ENCODE data around the gene ARIH1. TPM values are rescaled to one million over a fixed set of nuclear protein-coding genes. Genes with fewer than 3 reads are reported as not detected.

ARIH1 gene
- total and polyA plus RNA-seq, 2 of the 8 experiments (the other 6 are each of a cell fraction or from before 2014, with no cell fraction given) = 32.7 to 179 TPM

GRCh38 chr15:72497402-72497801, 23.3 kb downstream of the ARIH1 start:
- no peaks in the 10 kb centered on the region for H3K23me2 ChIP-seq (ENCODE audit: low read depth, low read length)
- no peaks in the 10 kb centered on the region; a peak in 1 of 8 replicates for H3K36me3 ChIP-seq (ENCODE audit: control insufficient read depth in 2 of 4, insufficient read depth in 4 of 4, low read length in 3 of 4)
- H4K5ac ChIP-seq (ENCODE audit: insufficient read length, low read depth, low read length) = no peak overlapping the region
- peaks cover 15 to 16% of the 10 kb centered on the region in 2 experiments for H4K20me1 ChIP-seq (replicated peaks in 1 of 2; ENCODE audit: control insufficient read depth in 1 of 2, insufficient read depth in 2 of 2, low read length in 2 of 2)
- WGBS, 2 experiments (ENCODE audit: extremely low coverage in 1 of 2, insufficient coverage in 1 of 2, insufficient read length in 1 of 2, insufficient replicate concordance in 2 of 2, low coverage in 1 of 2, low lambda C conversion rate in 2 of 2, missing lambda C conversion rate in 1 of 2) = 86% methylated on average over 1 of the region's 1 CpG; no CpG with 5 or more reads in 1 of the 2 experiments
- no peaks in the 10 kb centered on the region for H3K27me3 ChIP-seq (replicated peaks in 1 of 4; ENCODE audit: control insufficient read depth in 3 of 4, extremely low read depth in 1 of 4, insufficient read depth in 3 of 4, low read length in 3 of 4)
- H2BK12ac ChIP-seq (ENCODE audit: low read depth, low read length) = no peak overlapping the region
- H3K23ac ChIP-seq (ENCODE audit: insufficient read length) = no peak overlapping the region
- H3K56ac ChIP-seq (replicated peaks; ENCODE audit: insufficient read length, low read depth, low read length) = no peak overlapping the region
- H3K4me2 ChIP-seq (ENCODE audit: insufficient read depth in 1 of 2, low read depth in 2 of 2, low read length in 2 of 2) = no peak overlapping the region
- no peak overlapping the region for H2BK20ac ChIP-seq (ENCODE audit: low read length)
- H3K14ac ChIP-seq (ENCODE audit: insufficient read length) = no peak overlapping the region
- no peak overlapping the region for H3K27ac ChIP-seq (ENCODE audit: low read depth, low read length)
- no peak overlapping the region for H2AK5ac ChIP-seq (ENCODE audit: low read depth, low read length)
- no peak overlapping the region for H2BK15ac ChIP-seq (ENCODE audit: low read length)
- no peak overlapping the region for H3K9ac ChIP-seq (replicated peaks in 1 of 4; ENCODE audit: extremely low read depth in 1 of 4, low read depth in 3 of 4, low read length in 3 of 4)
- H3K4ac ChIP-seq (replicated peaks; ENCODE audit: insufficient read length, low read depth, low read length) = no peak overlapping the region
- DNase-seq (ENCODE audit: low read depth in 1 of 2, low spot score in 2 of 2) (no peak), FAIRE-seq (peak; percentile 57)
- no peak overlapping the region for H4K91ac ChIP-seq (replicated peaks; ENCODE audit: insufficient read length, low read length)
- no peak overlapping the region for H2BK120ac ChIP-seq (replicated peaks; ENCODE audit: low read depth, low read length)
- H3K79me1 ChIP-seq (ENCODE audit: low read depth, low read length) = peaks cover 8% of the 10 kb centered on the region
- no peak overlapping the region for H3K4me3 ChIP-seq (ENCODE audit: extremely low read depth in 1 of 4, insufficient read depth in 2 of 4, low read depth in 3 of 4, low read length in 4 of 4)
- H2AFZ ChIP-seq (ENCODE audit: low read length) = no peak overlapping the region
- H2BK5ac ChIP-seq (ENCODE audit: low read depth, low read length) = no peak overlapping the region
- H3K79me2 ChIP-seq (ENCODE audit: control insufficient read depth in 1 of 2, insufficient read depth in 2 of 2, low read length in 2 of 2) = peaks cover 14 to 96% of the 10 kb centered on the region in 2 experiments; a peak in 3 of 4 replicates
- H3K18ac ChIP-seq (ENCODE audit: extremely low read depth, low read length) = no peak overlapping the region
- CTCF ChIA-PET (ENCODE audit: partially characterized antibody) = no interaction called here
- H3K9me3 ChIP-seq (ENCODE audit: insufficient read depth in 2 of 2, low read depth in 1 of 2, low read length in 1 of 2) = no peaks in the 10 kb centered on the region
- peaks cover 0 to 2% (median 0%) of the 10 kb centered on the region in 4 experiments; a peak in 1 of 7 replicates for H3K4me1 ChIP-seq (replicated peaks in 1 of 4; ENCODE audit: control insufficient read depth in 3 of 4, insufficient read depth in 4 of 4, low read length in 3 of 4)
- H4K8ac ChIP-seq (ENCODE audit: extremely low read depth, insufficient read depth, low read length) = no peak overlapping the region
- POLR2A ChIA-PET (ENCODE audit: partially characterized antibody) = interaction anchor here (2.1 kb wide), 1 partner anchor 24 kb away, joined by 5 read pairs; the partner anchor contains the start of gene ARIH1
- TF ChIP-seq TAF7 (optimal IDR thresholded peaks at IDR 0.05; ENCODE audit: borderline replicate concordance, low read depth, low read length) (no peak), TCF12 (IDR thresholded peaks at IDR 0.05; ENCODE audit: low read depth, low read length) (no peak), TAF1 (IDR thresholded peaks at IDR 0.05; ENCODE audit: low read depth, low read length) (no peak), SRF (IDR thresholded peaks at IDR 0.05; ENCODE audit: low read depth, low read length) (no peak), GABPA (IDR thresholded peaks at IDR 0.05; ENCODE audit: borderline replicate concordance, insufficient read depth, low read length) (no peak), EGR1 (IDR thresholded peaks at IDR 0.05; ENCODE audit: borderline replicate concordance, low read depth, low read length) (no peak), ZNF274 (IDR thresholded peaks at IDR 0.05; ENCODE audit: borderline replicate concordance, extremely low read depth, low read length) (no peak), RBBP5 (IDR thresholded peaks at IDR 0.05; ENCODE audit: borderline replicate concordance, low read depth, low read length) (no peak), KDM1A (IDR thresholded peaks at IDR 0.05; ENCODE audit: borderline replicate concordance, low read length) (no peak), NANOG (IDR thresholded peaks at IDR 0.05; ENCODE audit: insufficient read depth, low read depth, low read length, poor library complexity, severe bottlenecking) (no peak), SUZ12 (IDR thresholded peaks at IDR 0.05; ENCODE audit: low read length) (no peak), RFX5 (IDR thresholded peaks at IDR 0.05; ENCODE audit: borderline replicate concordance, low read depth, low read length) (no peak), POU5F1 (IDR thresholded peaks at IDR 0.05; ENCODE audit: low read depth, low read length) (no peak)
